Astrocyte (in vitro differentiated cells and primary cell): Measurements from ENCODE around the gene ZNF277. TPM values are rescaled to one million over a fixed set of nuclear protein-coding genes. Genes with fewer than 3 reads are reported as not detected.

Source experiments
- DNase-seq: peaks from one replicate; pipeline ENCODE4 v3.0.0-alpha.2; 2010; ENCODE audit warnings: low read depth
- FAIRE-seq: peaks from 2 replicates; lab custom pipeline; 2011; peaks lifted over from hg19 to GRCh38; lab: Jason Lieb, UNC
- H2AFZ ChIP-seq: 2 replicates; pipeline ENCODE4 v1.6.0; 2012; ENCODE audit warnings: low read depth, low read length, inconsistent platforms
- H3K27ac ChIP-seq: 2 replicates; pipeline ENCODE4 v1.5.1; 2011; ENCODE audit warnings: low read depth, low read length, inconsistent platforms
- H3K27me3 ChIP-seq: 2 replicates; pipeline ENCODE4 v1.6.0; 2011; ENCODE audit warnings: low read length, inconsistent platforms; ENCODE audit not compliant: insufficient read depth
- H3K36me3 ChIP-seq: 2 replicates; pipeline ENCODE4 v1.5.1; 2011; ENCODE audit warnings: low read length, inconsistent platforms; ENCODE audit not compliant: insufficient read depth
- H3K4me1 ChIP-seq: 2 replicates; pipeline ENCODE4 v1.5.1; 2011; ENCODE audit warnings: low read length, inconsistent platforms; ENCODE audit not compliant: insufficient read depth
- H3K4me2 ChIP-seq: 2 replicates; pipeline ENCODE4 v1.6.0; 2012; ENCODE audit warnings: low read length, inconsistent platforms
- H3K4me3 ChIP-seq: 2 replicates; pipeline ENCODE4 v1.5.1; 2011; ENCODE audit warnings: low read depth, mild to moderate bottlenecking, low read length, inconsistent platforms; ENCODE audit not compliant: insufficient read depth
- H3K79me2 ChIP-seq: 2 replicates; pipeline ENCODE4 v1.6.0; 2012; ENCODE audit warnings: mild to moderate bottlenecking, low read length, inconsistent platforms; ENCODE audit not compliant: insufficient read depth
- H3K9ac ChIP-seq: 2 replicates; pipeline ENCODE4 v1.6.0; 2012; ENCODE audit warnings: mild to moderate bottlenecking, low read length, inconsistent platforms
- H3K9me3 ChIP-seq: 2 replicates; pipeline ENCODE4 v1.5.1; 2012; ENCODE audit warnings: low read depth, mild to moderate bottlenecking, low read length, inconsistent platforms; ENCODE audit not compliant: insufficient read depth
- H4K20me1 ChIP-seq: 2 replicates; pipeline ENCODE4 v1.6.0; 2012; ENCODE audit warnings: low read length, inconsistent platforms; ENCODE audit not compliant: insufficient read depth
- H3K27ac Mint-ChIP-seq: one replicate; pipeline ENCODE4 v1.8.0; 2021; ENCODE audit warnings: mild to moderate bottlenecking, mixed read lengths; ENCODE audit not compliant: unreplicated experiment
- H3K27me3 Mint-ChIP-seq: one replicate; pipeline ENCODE4 v1.8.0; 2021; ENCODE audit warnings: low read depth, mixed read lengths; ENCODE audit not compliant: unreplicated experiment
- H3K36me3 Mint-ChIP-seq: one replicate; pipeline ENCODE4 v1.8.0; 2021; ENCODE audit warnings: low read depth, mixed read lengths; ENCODE audit not compliant: unreplicated experiment
- H3K4me1 Mint-ChIP-seq: one replicate; pipeline ENCODE4 v1.8.0; 2021; ENCODE audit warnings: low read depth, mixed read lengths; ENCODE audit not compliant: unreplicated experiment
- H3K4me3 Mint-ChIP-seq: one replicate; pipeline ENCODE4 v1.8.0; 2021; ENCODE audit warnings: mild to moderate bottlenecking, moderate library complexity, mixed read lengths; ENCODE audit not compliant: unreplicated experiment
- H3K9me3 Mint-ChIP-seq: one replicate; pipeline ENCODE4 v1.8.0; 2021; ENCODE audit warnings: mild to moderate bottlenecking, mixed read lengths; ENCODE audit not compliant: unreplicated experiment
- CTCF ChIP-seq: IDR thresholded peaks from 2 replicates; pipeline ENCODE4 v1.5.1; 2011; ENCODE audit warnings: low read depth, mild to moderate bottlenecking, inconsistent platforms, low read length, moderate library complexity; ENCODE audit not compliant: insufficient read depth
- EZH2 ChIP-seq: IDR thresholded peaks from 2 replicates; pipeline ENCODE4 v1.6.1; 2012; ENCODE audit warnings: mild to moderate bottlenecking, low read length, inconsistent platforms; ENCODE audit not compliant: insufficient read depth
- total RNA-seq: library from RNA; stranded (reverse); gene quantifications from 2 replicates; pipeline ENCODE4 v1.2.1, GENCODE V29; 2021

ZNF277 gene
- total RNA-seq, 1 donor from 2014 or later: 23.0 TPM

- peaks cover 7% of the 10 kb centered on the region for H3K79me2 ChIP-seq
- no peak overlapping the region for H3K4me3 ChIP-seq
- no peaks in the 10 kb centered on the region for H3K4me1 ChIP-seq
- H3K9me3 Mint-ChIP-seq: no peaks in the 10 kb centered on the region
- H4K20me1 ChIP-seq: peaks cover 27% of the 10 kb centered on the region
- H3K4me1 Mint-ChIP-seq: peaks cover 3% of the 10 kb centered on the region
- TF ChIP-seq CTCF (no peak), EZH2 (no peak)
- no peak overlapping the region for H3K27ac Mint-ChIP-seq
- no peaks in the 10 kb centered on the region for H3K9me3 ChIP-seq
- H3K27me3 ChIP-seq: no peaks in the 10 kb centered on the region
- no peaks in the 10 kb centered on the region for H3K36me3 Mint-ChIP-seq
- H3K4me3 Mint-ChIP-seq: no peak overlapping the region
- FAIRE-seq (no peak), DNase-seq (peak; percentile 23)
- H3K36me3 ChIP-seq: no peaks in the 10 kb centered on the region
- no peaks in the 10 kb centered on the region for H3K27me3 Mint-ChIP-seq
- no peak overlapping the region for H3K4me2 ChIP-seq
- no peak overlapping the region for H3K27ac ChIP-seq
- H3K9ac ChIP-seq: no peak overlapping the region
- no peak overlapping the region for H2AFZ ChIP-seq
Observed at GRCh38 chr7:112226701-112227276, 20.3 kb downstream of the ZNF277 start.

- TF ChIP-seq CTCF (no peak), EZH2 (no peak)
- Mint-ChIP-seq H3K27me3 (no peaks in the 10 kb centered on the region), H3K4me3 (no peak overlapping the region), H3K27ac (no peak overlapping the region), H3K36me3 (no peaks in the 10 kb centered on the region), H3K4me1 (peaks cover 3% of the 10 kb centered on the region), H3K9me3 (no peaks in the 10 kb centered on the region)
- no peak overlapping the region for H3K27ac ChIP-seq
- H3K27me3 ChIP-seq: no peaks in the 10 kb centered on the region
- H3K36me3 ChIP-seq: no peaks in the 10 kb centered on the region
- peaks cover 17% of the 10 kb centered on the region for H3K79me2 ChIP-seq
- no peak overlapping the region for H2AFZ ChIP-seq
- H3K9me3 ChIP-seq: no peaks in the 10 kb centered on the region
- no peaks in the 10 kb centered on the region for H3K4me1 ChIP-seq
- H3K9ac ChIP-seq: no peak overlapping the region
- peaks cover 32% of the 10 kb centered on the region for H4K20me1 ChIP-seq
- no peak overlapping the region for H3K4me2 ChIP-seq
- no peak overlapping the region for H3K4me3 ChIP-seq
- no peak for DNase-seq
- no peak for FAIRE-seq
Observed at GRCh38 chr7:112228632-112229031, 22.1 kb downstream of the ZNF277 start.

GRCh38 chr7:112232212-112232978 lies 25.9 kb downstream of the ZNF277 start:
- no peak for FAIRE-seq
- H3K79me2 ChIP-seq: peaks cover 20% of the 10 kb centered on the region
- H3K27me3 ChIP-seq: no peaks in the 10 kb centered on the region
- H3K4me3 ChIP-seq: no peak overlapping the region
- no peak overlapping the region for H3K27ac ChIP-seq
- H3K4me1 Mint-ChIP-seq: peaks cover 3% of the 10 kb centered on the region
- H3K36me3 Mint-ChIP-seq: no peaks in the 10 kb centered on the region
- H3K4me1 ChIP-seq: no peaks in the 10 kb centered on the region
- H3K4me2 ChIP-seq: no peak overlapping the region
- no peak overlapping the region for H3K9ac ChIP-seq
- H3K27ac Mint-ChIP-seq: no peak overlapping the region
- no peak for DNase-seq
- TF ChIP-seq EZH2 (no peak), CTCF (no peak)
- no peaks in the 10 kb centered on the region for H3K36me3 ChIP-seq
- peaks cover 28% of the 10 kb centered on the region for H4K20me1 ChIP-seq
- no peak overlapping the region for H2AFZ ChIP-seq
- no peaks in the 10 kb centered on the region for H3K9me3 Mint-ChIP-seq
- H3K9me3 ChIP-seq: no peaks in the 10 kb centered on the region
- H3K4me3 Mint-ChIP-seq: no peak overlapping the region
- no peaks in the 10 kb centered on the region for H3K27me3 Mint-ChIP-seq
